HepG2 (cell line): ENCODE measurements around the gene MARCHF9. TPM values are rescaled to one million over a fixed set of nuclear protein-coding genes. Genes with fewer than 3 reads are reported as not detected.

ENCODE experiments used
- ARID2 ChIP-seq: sonication (generic); formaldehyde crosslinking; IDR thresholded peaks from 2 replicates; pipeline ENCODE4 v1.8.1; 2022; ENCODE audit warnings: mild to moderate bottlenecking, missing genetic modification reagents, borderline replicate concordance
- FOXM1 ChIP-seq: sonication (generic); formaldehyde crosslinking; IDR thresholded peaks from 2 replicates; pipeline ENCODE4 v1.5.0; 2020; ENCODE audit warnings: missing genetic modification reagents
- GATAD1 ChIP-seq: IDR thresholded peaks from 2 replicates; pipeline ENCODE4 v1.6.1; 2016; ENCODE audit warnings: missing genetic modification reagents, missing compliant biosample characterization
- IKZF1 ChIP-seq: fragments of 450-650 bp; IDR thresholded peaks from 2 replicates; pipeline ENCODE4 v1.7.1; 2016
- KDM4B ChIP-seq: sonication (generic); formaldehyde crosslinking; IDR thresholded peaks from 2 replicates; pipeline ENCODE4 v1.4.0; 2020; ENCODE audit warnings: missing genetic modification reagents
- MEIS1 ChIP-seq: sonication (generic); formaldehyde crosslinking; IDR thresholded peaks from 2 replicates; pipeline ENCODE4 v1.9.0; 2021; ENCODE audit warnings: mild to moderate bottlenecking, missing genetic modification reagents, moderate library complexity, borderline replicate concordance
- ONECUT2 ChIP-seq: sonication (generic); formaldehyde crosslinking; IDR thresholded peaks from 2 replicates; pipeline ENCODE4 v1.4.0; 2020; ENCODE audit warnings: missing genetic modification reagents
- ZNF282 ChIP-seq: fragments of 450-650 bp; IDR thresholded peaks from 2 replicates; pipeline ENCODE4 v1.6.1; 2018; ENCODE audit not compliant: partially characterized antibody
- ZNF326 ChIP-seq: sonication (generic); formaldehyde crosslinking; IDR thresholded peaks from 2 replicates; pipeline ENCODE4 v1.4.0; 2020; ENCODE audit warnings: missing genetic modification reagents, borderline replicate concordance
- polyA plus RNA-seq, 8 experiments: library from polyadenylated mRNA; depleted of rRNA in 3 of 8; stranded (reverse) in 7 of 8; unstranded in 1 of 8; fragments of >200 nt; fragmentation: Illumina TruSeq in 4 of 8; extraction: Trizol in 4 of 8; gene quantifications; 2 replicates each; pipeline versions ENCODE4 v1.2.1 to v1.2.3, GENCODE V29; 2011 to 2016; ENCODE audit warnings: low read depth in 4 of 8, missing spikeins in 1 of 8, mixed read lengths in 1 of 8; ENCODE audit not compliant: insufficient read depth in 1 of 8
- total RNA-seq, 5 experiments: library from RNA; depleted of rRNA; stranded (reverse); fragments of >200 nt; fragmentation: Illumina TruSeq; extraction: Trizol; gene quantifications; 2 replicates each; pipeline ENCODE4 v1.2.3, GENCODE V29; 2016; ENCODE audit warnings: low read depth in 1 of 5
- TF ChIP-seq, protein P1 (sequence below): sonication (generic); formaldehyde crosslinking; IDR thresholded peaks from 2 replicates; pipeline ENCODE4 v1.5.1; 2020; ENCODE audit warnings: mild to moderate bottlenecking, missing genetic modification reagents, borderline replicate concordance
- TF ChIP-seq, protein P2 (sequence below): sonication (generic); formaldehyde crosslinking; IDR thresholded peaks from 2 replicates; pipeline ENCODE4 v1.5.0; 2020; ENCODE audit warnings: mild to moderate bottlenecking, missing genetic modification reagents
- TF ChIP-seq, protein P3 (sequence below), 2 experiments: fragments of 450-650 bp in 1 of 2; sonication (generic) in 1 of 2; formaldehyde crosslinking; IDR thresholded peaks; 2 replicates each; pipeline versions ENCODE4 v1.5.0 to v1.8.0; 2020 to 2022; ENCODE audit warnings: mild to moderate bottlenecking in 1 of 2, missing genetic modification reagents in 1 of 2
- TF ChIP-seq, protein P4 (sequence below): sonication (generic); formaldehyde crosslinking; IDR thresholded peaks from 2 replicates; pipeline ENCODE4 v1.5.0; 2020; ENCODE audit warnings: mild to moderate bottlenecking, missing genetic modification reagents
- TF ChIP-seq, protein P5 (sequence below): sonication (generic); formaldehyde crosslinking; conservative IDR thresholded peaks from 2 replicates; pipeline ENCODE4 v1.4.0; 2020; ENCODE audit warnings: missing genetic modification reagents

MARCHF9 gene
- total and polyA plus RNA-seq, 2 of the 13 experiments (the other 11 are each of a cell fraction or from before 2014, with no cell fraction given) = 5.7 to 9.6 TPM

DNA sequence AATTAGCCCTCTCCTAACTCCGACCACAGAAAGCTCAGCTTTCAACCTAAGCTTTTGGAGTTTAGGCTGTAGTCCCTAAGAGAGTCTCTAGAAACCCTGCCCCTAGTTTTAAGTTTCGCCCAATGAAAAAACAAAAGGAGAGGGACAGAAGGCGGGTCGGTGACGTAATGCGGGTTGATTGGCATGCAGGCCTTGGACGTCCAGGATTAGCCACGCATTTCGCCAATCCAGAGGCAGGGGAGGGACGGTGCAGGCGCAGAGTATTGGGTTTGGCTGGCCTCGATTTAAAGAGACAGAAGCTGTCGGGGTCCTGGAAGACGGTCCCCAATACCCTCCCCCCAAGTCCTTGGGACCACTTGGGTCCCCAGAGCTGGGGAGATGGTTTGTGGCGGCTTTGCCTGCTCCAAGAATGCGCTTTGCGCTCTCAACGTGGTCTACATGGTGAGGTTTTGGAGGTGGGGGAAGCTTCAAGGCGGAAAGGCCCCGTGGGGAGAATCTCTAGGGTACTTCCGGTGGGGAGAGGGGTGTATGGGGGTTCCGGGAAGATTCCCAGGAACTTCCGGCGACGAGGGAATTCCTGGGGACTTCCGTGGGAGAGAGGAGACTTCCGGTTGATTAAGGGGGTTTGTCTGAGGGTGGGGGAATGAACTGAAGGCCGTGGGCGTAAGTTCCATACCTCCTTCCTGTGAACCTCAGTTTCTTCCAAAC, 10.0 kb upstream of the MARCHF9 start, which contains the start of gene TSPAN31 (continued):
- TF ChIP-seq, protein P1, sequence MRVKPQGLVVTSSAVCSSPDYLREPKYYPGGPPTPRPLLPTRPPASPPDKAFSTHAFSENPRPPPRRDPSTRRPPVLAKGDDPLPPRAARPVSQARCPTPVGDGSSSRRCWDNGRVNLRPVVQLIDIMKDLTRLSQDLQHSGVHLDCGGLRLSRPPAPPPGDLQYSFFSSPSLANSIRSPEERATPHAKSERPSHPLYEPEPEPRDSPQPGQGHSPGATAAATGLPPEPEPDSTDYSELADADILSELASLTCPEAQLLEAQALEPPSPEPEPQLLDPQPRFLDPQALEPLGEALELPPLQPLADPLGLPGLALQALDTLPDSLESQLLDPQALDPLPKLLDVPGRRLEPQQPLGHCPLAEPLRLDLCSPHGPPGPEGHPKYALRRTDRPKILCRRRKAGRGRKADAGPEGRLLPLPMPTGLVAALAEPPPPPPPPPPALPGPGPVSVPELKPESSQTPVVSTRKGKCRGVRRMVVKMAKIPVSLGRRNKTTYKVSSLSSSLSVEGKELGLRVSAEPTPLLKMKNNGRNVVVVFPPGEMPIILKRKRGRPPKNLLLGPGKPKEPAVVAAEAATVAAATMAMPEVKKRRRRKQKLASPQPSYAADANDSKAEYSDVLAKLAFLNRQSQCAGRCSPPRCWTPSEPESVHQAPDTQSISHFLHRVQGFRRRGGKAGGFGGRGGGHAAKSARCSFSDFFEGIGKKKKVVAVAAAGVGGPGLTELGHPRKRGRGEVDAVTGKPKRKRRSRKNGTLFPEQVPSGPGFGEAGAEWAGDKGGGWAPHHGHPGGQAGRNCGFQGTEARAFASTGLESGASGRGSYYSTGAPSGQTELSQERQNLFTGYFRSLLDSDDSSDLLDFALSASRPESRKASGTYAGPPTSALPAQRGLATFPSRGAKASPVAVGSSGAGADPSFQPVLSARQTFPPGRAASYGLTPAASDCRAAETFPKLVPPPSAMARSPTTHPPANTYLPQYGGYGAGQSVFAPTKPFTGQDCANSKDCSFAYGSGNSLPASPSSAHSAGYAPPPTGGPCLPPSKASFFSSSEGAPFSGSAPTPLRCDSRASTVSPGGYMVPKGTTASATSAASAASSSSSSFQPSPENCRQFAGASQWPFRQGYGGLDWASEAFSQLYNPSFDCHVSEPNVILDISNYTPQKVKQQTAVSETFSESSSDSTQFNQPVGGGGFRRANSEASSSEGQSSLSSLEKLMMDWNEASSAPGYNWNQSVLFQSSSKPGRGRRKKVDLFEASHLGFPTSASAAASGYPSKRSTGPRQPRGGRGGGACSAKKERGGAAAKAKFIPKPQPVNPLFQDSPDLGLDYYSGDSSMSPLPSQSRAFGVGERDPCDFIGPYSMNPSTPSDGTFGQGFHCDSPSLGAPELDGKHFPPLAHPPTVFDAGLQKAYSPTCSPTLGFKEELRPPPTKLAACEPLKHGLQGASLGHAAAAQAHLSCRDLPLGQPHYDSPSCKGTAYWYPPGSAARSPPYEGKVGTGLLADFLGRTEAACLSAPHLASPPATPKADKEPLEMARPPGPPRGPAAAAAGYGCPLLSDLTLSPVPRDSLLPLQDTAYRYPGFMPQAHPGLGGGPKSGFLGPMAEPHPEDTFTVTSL (CRISPR knock-in tag) = no peak
- TF ChIP-seq, protein P2, sequence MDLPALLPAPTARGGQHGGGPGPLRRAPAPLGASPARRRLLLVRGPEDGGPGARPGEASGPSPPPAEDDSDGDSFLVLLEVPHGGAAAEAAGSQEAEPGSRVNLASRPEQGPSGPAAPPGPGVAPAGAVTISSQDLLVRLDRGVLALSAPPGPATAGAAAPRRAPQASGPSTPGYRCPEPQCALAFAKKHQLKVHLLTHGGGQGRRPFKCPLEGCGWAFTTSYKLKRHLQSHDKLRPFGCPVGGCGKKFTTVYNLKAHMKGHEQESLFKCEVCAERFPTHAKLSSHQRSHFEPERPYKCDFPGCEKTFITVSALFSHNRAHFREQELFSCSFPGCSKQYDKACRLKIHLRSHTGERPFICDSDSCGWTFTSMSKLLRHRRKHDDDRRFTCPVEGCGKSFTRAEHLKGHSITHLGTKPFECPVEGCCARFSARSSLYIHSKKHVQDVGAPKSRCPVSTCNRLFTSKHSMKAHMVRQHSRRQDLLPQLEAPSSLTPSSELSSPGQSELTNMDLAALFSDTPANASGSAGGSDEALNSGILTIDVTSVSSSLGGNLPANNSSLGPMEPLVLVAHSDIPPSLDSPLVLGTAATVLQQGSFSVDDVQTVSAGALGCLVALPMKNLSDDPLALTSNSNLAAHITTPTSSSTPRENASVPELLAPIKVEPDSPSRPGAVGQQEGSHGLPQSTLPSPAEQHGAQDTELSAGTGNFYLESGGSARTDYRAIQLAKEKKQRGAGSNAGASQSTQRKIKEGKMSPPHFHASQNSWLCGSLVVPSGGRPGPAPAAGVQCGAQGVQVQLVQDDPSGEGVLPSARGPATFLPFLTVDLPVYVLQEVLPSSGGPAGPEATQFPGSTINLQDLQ (CRISPR knock-in tag) = no peak
- 0 out of 2 replicates have a peak, but pooled peaks have one; percentile 12 for TF ChIP-seq ARID2 (CRISPR knock-in tag)
- TF ChIP-seq, protein P3, sequence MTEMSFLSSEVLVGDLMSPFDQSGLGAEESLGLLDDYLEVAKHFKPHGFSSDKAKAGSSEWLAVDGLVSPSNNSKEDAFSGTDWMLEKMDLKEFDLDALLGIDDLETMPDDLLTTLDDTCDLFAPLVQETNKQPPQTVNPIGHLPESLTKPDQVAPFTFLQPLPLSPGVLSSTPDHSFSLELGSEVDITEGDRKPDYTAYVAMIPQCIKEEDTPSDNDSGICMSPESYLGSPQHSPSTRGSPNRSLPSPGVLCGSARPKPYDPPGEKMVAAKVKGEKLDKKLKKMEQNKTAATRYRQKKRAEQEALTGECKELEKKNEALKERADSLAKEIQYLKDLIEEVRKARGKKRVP (CRISPR knock-in tag; IDR thresholded peaks at IDR 0.05) = no peak
- TF ChIP-seq GATAD1 (CRISPR knock-in tag) = peak; percentile 73
- TF ChIP-seq, protein P4, sequence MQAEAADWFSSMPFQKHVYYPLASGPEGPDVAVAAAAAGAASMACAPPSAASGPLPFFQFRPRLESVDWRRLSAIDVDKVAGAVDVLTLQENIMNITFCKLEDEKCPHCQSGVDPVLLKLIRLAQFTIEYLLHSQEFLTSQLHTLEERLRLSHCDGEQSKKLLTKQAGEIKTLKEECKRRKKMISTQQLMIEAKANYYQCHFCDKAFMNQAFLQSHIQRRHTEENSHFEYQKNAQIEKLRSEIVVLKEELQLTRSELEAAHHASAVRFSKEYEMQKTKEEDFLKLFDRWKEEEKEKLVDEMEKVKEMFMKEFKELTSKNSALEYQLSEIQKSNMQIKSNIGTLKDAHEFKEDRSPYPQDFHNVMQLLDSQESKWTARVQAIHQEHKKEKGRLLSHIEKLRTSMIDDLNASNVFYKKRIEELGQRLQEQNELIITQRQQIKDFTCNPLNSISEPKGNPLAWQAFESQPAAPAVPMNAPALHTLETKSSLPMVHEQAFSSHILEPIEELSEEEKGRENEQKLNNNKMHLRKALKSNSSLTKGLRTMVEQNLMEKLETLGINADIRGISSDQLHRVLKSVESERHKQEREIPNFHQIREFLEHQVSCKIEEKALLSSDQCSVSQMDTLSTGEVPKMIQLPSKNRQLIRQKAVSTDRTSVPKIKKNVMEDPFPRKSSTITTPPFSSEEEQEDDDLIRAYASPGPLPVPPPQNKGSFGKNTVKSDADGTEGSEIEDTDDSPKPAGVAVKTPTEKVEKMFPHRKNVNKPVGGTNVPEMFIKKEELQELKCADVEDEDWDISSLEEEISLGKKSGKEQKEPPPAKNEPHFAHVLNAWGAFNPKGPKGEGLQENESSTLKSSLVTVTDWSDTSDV (CRISPR knock-in tag) = no peak
- TF ChIP-seq IKZF1 = no peak
- no peak for TF ChIP-seq ZNF326 (CRISPR knock-in tag)
- TF ChIP-seq, protein P5, sequence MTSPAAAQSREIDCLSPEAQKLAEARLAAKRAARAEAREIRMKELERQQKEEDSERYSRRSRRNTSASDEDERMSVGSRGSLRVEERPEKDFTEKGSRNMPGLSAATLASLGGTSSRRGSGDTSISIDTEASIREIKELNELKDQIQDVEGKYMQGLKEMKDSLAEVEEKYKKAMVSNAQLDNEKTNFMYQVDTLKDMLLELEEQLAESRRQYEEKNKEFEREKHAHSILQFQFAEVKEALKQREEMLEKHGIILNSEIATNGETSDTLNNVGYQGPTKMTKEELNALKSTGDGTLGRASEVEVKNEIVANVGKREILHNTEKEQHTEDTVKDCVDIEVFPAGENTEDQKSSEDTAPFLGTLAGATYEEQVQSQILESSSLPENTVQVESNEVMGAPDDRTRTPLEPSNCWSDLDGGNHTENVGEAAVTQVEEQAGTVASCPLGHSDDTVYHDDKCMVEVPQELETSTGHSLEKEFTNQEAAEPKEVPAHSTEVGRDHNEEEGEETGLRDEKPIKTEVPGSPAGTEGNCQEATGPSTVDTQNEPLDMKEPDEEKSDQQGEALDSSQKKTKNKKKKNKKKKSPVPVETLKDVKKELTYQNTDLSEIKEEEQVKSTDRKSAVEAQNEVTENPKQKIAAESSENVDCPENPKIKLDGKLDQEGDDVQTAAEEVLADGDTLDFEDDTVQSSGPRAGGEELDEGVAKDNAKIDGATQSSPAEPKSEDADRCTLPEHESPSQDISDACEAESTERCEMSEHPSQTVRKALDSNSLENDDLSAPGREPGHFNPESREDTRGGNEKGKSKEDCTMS (CRISPR knock-in tag) = no peak
- TF ChIP-seq MEIS1 (CRISPR knock-in tag) = no peak
- no peak for TF ChIP-seq ZNF282
- peak; percentile 21; the same call in 1 of the 2 replicates for TF ChIP-seq ONECUT2
- TF ChIP-seq FOXM1 (CRISPR knock-in tag) = no peak
- TF ChIP-seq KDM4B (CRISPR knock-in tag) = no peak
